ENCODE data around the gene ELFN1.

The ELFN1 gene

GRCh38 chr7:1677206-1678080 lies 7.4 kb downstream of the ELFN1 start:
- no peak for DNase-seq

- DNase-seq = no peak
Measured at GRCh38 chr7:1678081-1678543, 8.0 kb downstream of the ELFN1 start.

GRCh38 chr7:1678571-1679325 lies 8.7 kb downstream of the ELFN1 start:
- DNase-seq = no peak

- DNase-seq = no peak
Measured at GRCh38 chr7:1679326-1679965, 9.4 kb downstream of the ELFN1 start.

GRCh38 chr7:1679966-1680730 lies 10.1 kb downstream of the ELFN1 start:
- DNase-seq = no peak

GRCh38 chr7:1681581-1681980 lies 11.5 kb downstream of the ELFN1 start:
- no peak for DNase-seq

- DNase-seq = no peak
Measured at GRCh38 chr7:1685000-1685624, 15.0 kb downstream of the ELFN1 start.

- DNase-seq = no peak
Measured at GRCh38 chr7:1688542-1688941, 18.5 kb downstream of the ELFN1 start.

GRCh38 chr7:1689311-1689710 lies 19.2 kb downstream of the ELFN1 start:
- DNase-seq = no peak

- DNase-seq = no peak
Measured at GRCh38 chr7:1690359-1690958, 20.4 kb downstream of the ELFN1 start.

- no peak for DNase-seq
Measured at GRCh38 chr7:1691096-1691495, 21.0 kb downstream of the ELFN1 start.

GRCh38 chr7:1691601-1692514 lies 21.8 kb downstream of the ELFN1 start:
- DNase-seq = no peak

- DNase-seq = no peak
Measured at GRCh38 chr7:1692515-1693418, 22.7 kb downstream of the ELFN1 start.

GRCh38 chr7:1693419-1693990 lies 23.4 kb downstream of the ELFN1 start:
- no peak for DNase-seq

- no peak for DNase-seq
Measured at GRCh38 chr7:1693991-1694524, 24.0 kb downstream of the ELFN1 start.

GRCh38 chr7:1694611-1695511 lies 24.8 kb downstream of the ELFN1 start:
- DNase-seq = no peak

- no peak for DNase-seq
Measured at GRCh38 chr7:1695800-1696454, 25.9 kb downstream of the ELFN1 start.

All from central memory CD4-positive, alpha-beta T cell (primary cell).